ENCODE results near the gene CDKN2B. TPM values are rescaled to one million over a fixed set of nuclear protein-coding genes. Genes with fewer than 3 reads are reported as not detected.

Gene CDKN2B
- polyA plus RNA-seq, 1 donor from 2014 or later, result 0.15 TPM

GRCh38 chr9:22030101-22030598, 21.0 kb upstream of the CDKN2B start:
- Histone ChIP-seq H3K36me3 (ENCODE audit: insufficient read depth, low read length) (no peaks in the 10 kb centered on the region), H3K9me2 (ENCODE audit: insufficient read depth, low read length) (no peaks in the 10 kb centered on the region), H4K20me1 (ENCODE audit: insufficient read depth) (no peaks in the 10 kb centered on the region), H3K9ac (ENCODE audit: low read length) (no peak overlapping the region), H3K27ac (ENCODE audit: low read length) (no peak overlapping the region), H3K4me2 (ENCODE audit: low read length) (no peak overlapping the region), H3K27me3 (ENCODE audit: insufficient read depth, low read depth, low read length) (no peaks in the 10 kb centered on the region), H2AFZ (ENCODE audit: low read depth, low read length) (no peak overlapping the region), H3K79me2 (replicated peaks; ENCODE audit: insufficient read depth, low read length) (no peaks in the 10 kb centered on the region), H3F3A (ENCODE audit: insufficient read depth, low read length, poor library complexity, severe bottlenecking) (no peaks in the 10 kb centered on the region), H3K4me3 (ENCODE audit: low read length) (no peak overlapping the region), H3K9me3 (ENCODE audit: low read length) (no peaks in the 10 kb centered on the region)
- TF ChIP-seq CTCF (IDR thresholded peaks at IDR 0.05; ENCODE audit: poor library complexity, severe bottlenecking), result no peak
- no peak for TF ChIP-seq MXI1 (conservative IDR thresholded peaks at IDR 0.05; ENCODE audit: poor library complexity, severe bottlenecking)
- TF ChIP-seq REST (IDR thresholded peaks at IDR 0.05; ENCODE audit: borderline replicate concordance), result no peak
- no peak for TF ChIP-seq TAF1 (IDR thresholded peaks at IDR 0.05; ENCODE audit: low read depth)
- TF ChIP-seq EP300 (conservative IDR thresholded peaks at IDR 0.05; ENCODE audit: poor library complexity, severe bottlenecking), result no peak
- no peak for TF ChIP-seq RAD21 (conservative IDR thresholded peaks at IDR 0.05)
- no peak for TF ChIP-seq SMC3 (conservative IDR thresholded peaks at IDR 0.05; ENCODE audit: poor library complexity)
- TF ChIP-seq EZH2 (IDR thresholded peaks at IDR 0.05; ENCODE audit: borderline replicate concordance, insufficient read depth, low read length, poor library complexity, severe bottlenecking), result no peak
- TF ChIP-seq POLR2AphosphoS5 (IDR thresholded peaks at IDR 0.05), result no peak

- no peaks in the 10 kb centered on the region for H3K36me3 ChIP-seq (ENCODE audit: insufficient read depth, low read length)
- H3K27me3 ChIP-seq (ENCODE audit: insufficient read depth, low read depth, low read length), result no peaks in the 10 kb centered on the region
- no peaks in the 10 kb centered on the region for H3K9me3 ChIP-seq (ENCODE audit: low read length)
- TF ChIP-seq REST (IDR thresholded peaks at IDR 0.05; ENCODE audit: borderline replicate concordance) (no peak), TAF1 (IDR thresholded peaks at IDR 0.05; ENCODE audit: low read depth) (no peak), MXI1 (conservative IDR thresholded peaks at IDR 0.05; ENCODE audit: poor library complexity, severe bottlenecking) (no peak), POLR2AphosphoS5 (IDR thresholded peaks at IDR 0.05) (no peak), EP300 (conservative IDR thresholded peaks at IDR 0.05; ENCODE audit: poor library complexity, severe bottlenecking) (no peak)
- no peak overlapping the region for H3K4me2 ChIP-seq (ENCODE audit: low read length)
- H2AFZ ChIP-seq (ENCODE audit: low read depth, low read length), result no peak overlapping the region
- H3K9ac ChIP-seq (ENCODE audit: low read length), result no peak overlapping the region
- no peak overlapping the region for H3K27ac ChIP-seq (ENCODE audit: low read length)
- no peak overlapping the region for H3K4me3 ChIP-seq (ENCODE audit: low read length)
- H3F3A ChIP-seq (ENCODE audit: insufficient read depth, low read length, poor library complexity, severe bottlenecking), result no peaks in the 10 kb centered on the region
- no peaks in the 10 kb centered on the region for H3K79me2 ChIP-seq (replicated peaks; ENCODE audit: insufficient read depth, low read length)
- H3K9me2 ChIP-seq (ENCODE audit: insufficient read depth, low read length), result no peaks in the 10 kb centered on the region
- no peaks in the 10 kb centered on the region for H4K20me1 ChIP-seq (ENCODE audit: insufficient read depth)
Observed at GRCh38 chr9:22029231-22029630, 20.1 kb upstream of the CDKN2B start.

Data from neural cell (in vitro differentiated cells).